GM12874 (cell line): Measurements from ENCODE around the gene BLACAT1.
A peak's percentile ranks its signal among the peaks of the same experiment; 100 is the strongest.

Experiments
- CTCF ChIP-seq: IDR thresholded peaks from 2 replicates; pipeline ENCODE4 v1.5.1; 2011; ENCODE audit warnings: low read depth, mild to moderate bottlenecking, control low read depth, low read length, moderate library complexity; ENCODE audit not compliant: insufficient read depth

The BLACAT1 gene

GRCh38 chr1:205434738-205435137, 21.1 kb downstream of the BLACAT1 start:
- no peak for TF ChIP-seq CTCF

- TF ChIP-seq CTCF, result no peak
These were observed 23.7 kb downstream of the BLACAT1 start for GRCh38 chr1:205432116-205432515.

GRCh38 chr1:205430696-205431305, 25.0 kb downstream of the BLACAT1 start:
- peak; percentile 77 for TF ChIP-seq CTCF

- no peak for TF ChIP-seq CTCF
These were observed 25.8 kb downstream of the BLACAT1 start for GRCh38 chr1:205429762-205430695.

GRCh38 chr1:205424901-205425600, 30.8 kb downstream of the BLACAT1 start:
- TF ChIP-seq CTCF, result no peak

- TF ChIP-seq CTCF, result no peak
These were observed 31.9 kb downstream of the BLACAT1 start for GRCh38 chr1:205423814-205424399.

GRCh38 chr1:205422993-205423642, 32.7 kb downstream of the BLACAT1 start:
- no peak for TF ChIP-seq CTCF
